ENCODE measurements around the gene ASGR2.

- TF ChIP-seq POLR2A (IDR thresholded peaks at IDR 0.05) = no peak
- TF ChIP-seq CTCF (IDR thresholded peaks at IDR 0.05) = no peak
- no peak for TF ChIP-seq EP300 (IDR thresholded peaks at IDR 0.05; ENCODE audit: low read depth)
Measured at GRCh38 chr17:7110617-7111306, 3.9 kb downstream of the ASGR2 start.

Measured in transverse colon (tissue), 3 donors.